HG03521 (cell line): ENCODE results near the gene GPHN.
"Not testable (repeated sequence)": the region's sequence is repeated elsewhere in the genome, so short reads cannot be mapped to it uniquely, and the experiment has no call there.

Experiments used
- ATAC-seq: cut with Tn5 transposase; IDR thresholded peaks from one replicate; pipeline ENCODE4 v1.9.1; 2021; ENCODE audit warnings: mild to moderate bottlenecking, moderate library complexity; ENCODE audit not compliant: unreplicated experiment

The GPHN gene

DNA sequence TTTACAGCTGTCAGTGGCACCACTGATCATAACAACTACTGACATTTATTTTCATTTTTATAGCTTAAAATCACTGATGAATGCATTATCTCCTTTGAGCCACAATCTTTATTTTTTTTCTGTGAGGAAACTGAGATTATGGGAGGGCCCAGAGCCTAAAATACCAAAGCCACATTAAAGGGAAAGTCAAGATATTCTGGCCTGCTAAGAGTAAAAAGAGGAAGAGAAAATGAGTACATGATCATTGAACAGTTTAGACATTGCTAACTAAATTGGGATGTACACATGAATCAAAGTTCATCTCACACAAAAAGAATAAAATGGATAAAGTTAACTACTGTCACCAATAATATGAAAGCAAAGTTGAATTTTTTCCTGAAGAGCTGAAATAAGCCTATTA, 510.8 kb downstream of the GPHN start:
- ATAC-seq: no peak

- no peak for ATAC-seq
These were observed 511.8 kb downstream of the GPHN start for GRCh38 chr14:67019796-67020195.

GRCh38 chr14:67031920-67032774, 524.2 kb downstream of the GPHN start:
- ATAC-seq: no peak

- no peak for ATAC-seq
These were observed 537.5 kb downstream of the GPHN start for GRCh38 chr14:67045440-67045839.

DNA sequence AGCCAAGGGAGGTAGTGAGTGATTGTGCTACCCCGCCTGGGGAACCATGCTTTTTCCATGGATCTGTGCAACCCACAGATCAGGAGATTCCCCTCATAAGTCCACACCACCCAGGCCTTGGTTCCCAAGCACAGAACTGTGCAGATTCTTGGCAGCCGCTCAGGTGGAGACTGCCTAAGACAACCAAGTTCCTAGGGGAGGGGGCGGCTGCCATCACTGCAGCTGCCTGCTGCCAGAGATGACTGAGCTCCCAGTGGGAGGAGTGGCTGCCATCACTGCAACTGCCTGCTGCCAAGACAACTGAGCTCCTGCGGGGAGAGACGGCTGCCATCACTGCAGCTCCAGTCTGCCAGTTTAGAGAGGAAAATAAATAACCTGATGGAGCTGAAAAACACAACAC, 542.9 kb downstream of the GPHN start:
- no peak for ATAC-seq

DNA sequence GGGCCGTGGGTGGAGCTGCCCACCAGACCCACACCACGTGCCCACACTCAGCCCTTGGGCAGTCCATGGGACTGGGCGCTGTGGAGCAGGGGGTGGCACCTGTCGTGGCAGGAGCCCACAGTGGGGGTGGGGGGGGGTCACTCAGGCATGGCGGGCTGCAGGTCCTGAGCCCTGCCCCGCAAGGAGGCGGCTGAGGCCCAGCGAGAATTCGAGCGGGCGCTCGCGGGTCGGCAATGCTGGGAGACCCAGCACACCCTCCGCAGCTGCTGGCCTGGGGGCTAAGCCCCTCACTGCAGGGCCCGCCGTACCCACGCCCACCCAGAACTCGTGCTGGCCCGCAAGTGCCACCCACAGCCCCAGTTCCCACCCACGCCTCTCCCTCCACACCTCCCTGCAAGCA, 548.7 kb downstream of the GPHN start:
- no peak for ATAC-seq

DNA sequence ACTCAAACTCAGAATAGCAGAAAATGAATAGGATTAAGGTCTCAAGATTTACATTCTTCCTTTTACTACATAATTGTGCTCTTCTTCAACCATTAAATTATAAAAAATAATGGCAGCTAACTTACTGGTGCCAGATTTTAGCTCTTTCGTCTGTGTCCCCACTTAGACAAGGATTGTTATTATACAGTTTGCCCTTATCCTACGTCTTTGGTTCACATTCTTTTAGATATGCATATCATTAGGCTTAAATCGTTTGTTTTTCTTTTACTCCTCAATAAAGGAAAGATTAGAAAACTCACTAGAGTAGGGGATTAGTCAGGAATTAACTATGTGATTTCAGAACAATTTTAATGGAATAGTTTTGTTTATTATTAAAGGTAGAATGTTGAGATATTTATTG, 551.6 kb downstream of the GPHN start:
- no peak for ATAC-seq

DNA sequence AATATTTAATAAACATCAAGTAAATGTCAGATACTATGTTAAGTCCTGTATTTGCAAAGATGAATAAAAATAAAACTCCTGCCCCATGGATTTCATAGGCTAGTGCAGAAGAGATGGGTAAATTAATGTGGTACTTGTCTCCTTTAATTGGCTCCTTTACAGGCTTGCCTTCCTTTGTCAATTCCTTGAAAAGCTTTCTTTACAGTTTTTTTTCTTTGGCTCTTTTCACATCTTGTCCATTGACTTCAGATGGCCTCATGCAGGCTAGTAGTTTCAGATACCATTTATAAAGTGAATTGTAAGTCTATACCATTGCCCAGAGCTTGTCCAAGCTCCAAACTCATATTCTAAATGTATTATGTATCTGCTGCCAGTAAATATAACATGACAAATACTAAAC, 552.6 kb downstream of the GPHN start:
- ATAC-seq: no peak

DNA sequence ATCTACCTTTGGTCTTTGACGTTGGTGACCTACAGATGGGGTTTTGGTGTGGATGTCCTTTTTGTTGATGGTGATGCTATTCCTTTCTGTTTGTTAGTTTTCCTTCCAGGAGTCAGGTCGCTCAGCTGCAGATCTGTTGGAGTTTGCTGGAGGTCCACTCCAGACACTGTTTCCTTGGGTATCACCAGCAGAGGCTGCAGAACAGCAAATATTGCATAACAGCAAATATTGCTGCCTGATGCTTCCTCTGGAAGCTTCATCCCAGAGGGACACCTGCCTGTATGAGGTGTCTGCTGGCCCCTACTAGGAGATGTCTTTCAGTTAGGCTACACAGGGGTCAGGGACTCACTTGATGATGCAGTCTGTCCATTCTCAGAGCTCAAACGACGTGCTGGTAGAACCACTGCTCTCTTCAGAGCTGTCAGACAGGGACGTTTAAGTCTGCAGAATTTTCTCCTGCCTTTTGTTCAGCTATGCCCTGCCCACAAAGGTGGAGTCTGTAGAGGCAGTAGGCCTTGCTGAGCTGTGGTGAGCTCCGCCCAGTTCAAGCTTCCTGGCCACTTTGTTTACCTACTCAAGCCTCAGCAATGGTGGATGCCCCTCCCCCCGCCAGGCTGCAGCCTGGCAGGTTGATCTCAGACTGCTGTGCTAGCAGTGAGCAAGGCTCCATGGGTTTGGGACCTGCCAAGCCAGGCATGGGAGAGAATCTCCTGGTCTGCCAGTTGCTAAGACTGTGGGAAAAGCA, 559.3 kb downstream of the GPHN start:
- not testable (repeated sequence) for ATAC-seq

- ATAC-seq: no peak
These were observed 560.3 kb downstream of the GPHN start for GRCh38 chr14:67068251-67068650.

- ATAC-seq: no peak
These were observed 563.6 kb downstream of the GPHN start for GRCh38 chr14:67071506-67071905.

GRCh38 chr14:67077921-67078320, 570.0 kb downstream of the GPHN start:
- no peak for ATAC-seq

GRCh38 chr14:67079846-67080245, 571.9 kb downstream of the GPHN start:
- no peak for ATAC-seq

- ATAC-seq: no peak
These were observed 600.3 kb downstream of the GPHN start for GRCh38 chr14:67108230-67108629.

- ATAC-seq: no peak
These were observed 603.1 kb downstream of the GPHN start for GRCh38 chr14:67111022-67111421.

DNA sequence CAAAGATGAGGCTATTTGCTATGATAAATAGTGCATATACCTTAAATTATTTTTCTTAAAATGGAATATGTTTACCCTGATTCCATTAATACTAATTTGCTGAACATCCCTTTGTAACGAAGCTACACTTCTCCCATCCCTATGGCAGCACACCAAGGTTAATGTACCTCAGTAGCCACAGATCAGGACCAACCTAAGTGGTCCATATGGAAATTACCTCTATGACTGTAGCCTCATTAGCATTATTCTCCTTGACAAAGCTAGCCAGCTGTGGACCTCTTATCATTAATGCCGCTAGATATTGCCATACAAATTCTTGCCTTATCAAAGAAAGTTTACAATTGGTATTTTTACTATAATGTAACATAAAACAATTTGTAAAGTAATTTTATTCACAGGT, 604.4 kb downstream of the GPHN start:
- no peak for ATAC-seq

DNA sequence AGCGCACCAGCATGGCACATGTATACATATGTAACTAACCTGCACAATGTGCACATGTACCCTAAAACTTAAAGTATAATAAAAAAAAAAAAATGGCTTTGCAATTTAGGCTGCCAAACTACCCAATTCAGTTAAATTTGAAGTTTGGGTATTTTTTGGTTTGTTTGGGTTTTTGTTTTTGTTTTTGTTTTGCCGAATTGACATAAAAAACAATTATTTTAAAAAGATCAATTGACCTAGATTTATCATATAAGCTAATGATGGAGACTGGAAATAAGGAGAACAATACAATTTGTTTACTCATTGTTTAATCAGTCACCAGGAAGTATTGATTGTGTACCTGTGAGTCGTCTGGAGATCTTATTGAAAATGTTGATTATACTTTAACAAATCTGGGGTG, 619.2 kb downstream of the GPHN start:
- ATAC-seq: no peak

GRCh38 chr14:67129768-67130167, 621.8 kb downstream of the GPHN start:
- no peak for ATAC-seq

DNA sequence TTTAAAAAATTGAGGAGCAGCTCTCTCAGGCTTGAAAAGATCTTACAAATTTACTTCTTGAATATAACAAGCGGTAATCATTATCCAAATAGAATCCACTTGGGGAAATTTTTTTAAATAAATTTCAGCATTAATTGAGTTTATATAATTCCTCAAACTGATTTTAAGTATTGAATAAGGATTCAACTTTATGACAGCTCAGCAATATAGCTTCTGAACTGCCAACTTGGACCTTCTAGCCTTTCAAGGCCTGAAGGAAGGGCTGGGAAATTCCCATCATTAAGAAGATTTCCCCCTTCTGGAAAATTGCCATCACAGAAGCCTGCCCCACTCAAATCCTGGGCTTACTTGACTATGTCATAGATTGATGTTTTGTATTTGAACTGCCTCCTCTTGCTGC, 623.7 kb downstream of the GPHN start:
- ATAC-seq: no peak

DNA sequence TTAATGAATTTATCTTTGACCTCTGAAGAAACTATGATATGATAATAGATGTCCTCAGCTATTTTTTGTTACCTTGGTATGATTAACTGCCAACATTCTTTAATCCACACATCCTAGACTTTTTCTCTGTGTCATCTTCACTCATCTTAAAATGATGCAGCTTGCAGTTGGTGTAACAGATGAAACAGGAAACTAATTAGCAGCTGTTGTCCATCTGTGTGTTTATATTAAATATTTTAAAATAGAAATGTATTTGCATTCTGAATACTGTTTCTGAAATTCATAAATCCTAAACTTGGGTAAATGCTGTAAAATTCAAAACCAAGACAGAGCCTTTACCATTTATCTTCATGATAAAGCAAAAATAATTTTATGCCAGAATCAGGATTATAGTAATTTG, 625.2 kb downstream of the GPHN start:
- ATAC-seq: no peak

GRCh38 chr14:67133595-67134441, 625.9 kb downstream of the GPHN start:
- ATAC-seq: no peak
